ENCODE measurements around the gene OSBPL5. TPM values are rescaled to one million over a fixed set of nuclear protein-coding genes. Genes with fewer than 3 reads are reported as not detected.

Gene OSBPL5
- total RNA-seq, 1 experiment from 2014 or later = 51.4 TPM

- CTCF ChIA-PET = no interaction called here
Measured at GRCh38 chr11:3165916-3166267, 782 bp upstream of the OSBPL5 start.

DNA sequence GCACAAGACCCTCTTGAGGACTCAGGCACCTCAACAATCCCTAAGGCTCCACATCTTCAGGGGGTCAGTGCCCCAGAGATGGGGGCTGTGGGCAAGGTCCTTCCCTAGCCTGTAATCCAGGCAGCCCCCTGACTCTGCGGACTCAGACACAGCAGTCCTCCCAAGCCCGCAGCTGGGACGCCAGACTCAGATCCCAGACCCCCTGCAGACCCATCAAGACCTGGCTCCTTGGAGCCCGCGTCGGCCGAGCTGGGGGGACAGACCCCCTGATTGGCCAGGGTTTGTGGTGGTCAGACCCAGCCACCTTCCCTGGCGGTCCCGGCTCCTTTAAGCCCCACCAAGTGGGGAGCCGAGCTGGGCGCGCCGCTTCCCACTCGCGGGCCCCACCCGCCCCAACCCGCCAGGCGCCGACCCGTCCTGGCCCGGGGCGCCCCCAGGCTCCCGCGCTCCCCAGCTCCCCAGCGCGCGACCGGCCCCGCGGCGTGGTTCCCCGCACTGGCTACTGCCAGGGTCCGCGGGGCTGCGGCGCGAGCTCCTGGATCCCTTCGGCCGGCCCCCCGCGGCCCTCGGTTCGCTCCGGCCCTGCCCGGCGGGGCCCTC, 458 bp downstream of the OSBPL5 start:
- H3K27ac ChIP-seq (ENCODE audit: low read length) = no peak overlapping the region
- ATAC-seq = peak; percentile 26
- H4K20me1 ChIP-seq (ENCODE audit: low read length) = no peaks in the 10 kb centered on the region
- H3K9me3 ChIP-seq (ENCODE audit: low read length) = no peaks in the 10 kb centered on the region
- no peaks in the 10 kb centered on the region for H3K36me3 ChIP-seq (ENCODE audit: low read depth, low read length)
- peak overlapping the region; percentile 96 for H3K4me2 ChIP-seq (ENCODE audit: low read length)
- no TSS peak for BruUV-seq (replicated peaks)
- intact Hi-C loops (cut with micrococcal nuclease) = loop anchor here (2.0 to 10.0 kb wide), 2 partner anchors 68 to 210 kb away; partner anchors contain the start of gene ZNF195
- H3K79me2 ChIP-seq (ENCODE audit: low read length) = peaks cover 7% of the 10 kb centered on the region
- no peak overlapping the region for H2AFZ ChIP-seq (ENCODE audit: low read length)
- ChIA-PET CTCF (no interaction called here), POLR2A (ENCODE audit: unreplicated experiment) (no interaction called here)
- no peaks in the 10 kb centered on the region for H3K27me3 ChIP-seq (ENCODE audit: low read length)
- peak overlapping the region; percentile 53 for H3K9ac ChIP-seq (ENCODE audit: low read length)
- no peaks in the 10 kb centered on the region for H3K9me2 ChIP-seq (replicated peaks; ENCODE audit: low read length)
- TF ChIP-seq EZH2phosphoT487 (IDR thresholded peaks at IDR 0.05; ENCODE audit: borderline replicate concordance, low read length) (no peak), CTCF (conservative IDR thresholded peaks at IDR 0.05; ENCODE audit: low read depth, low read length) (no peak), EZH2 (IDR thresholded peaks at IDR 0.05; ENCODE audit: low read length, unreplicated experiment) (no peak)
- H3F3A ChIP-seq (ENCODE audit: low read length, unreplicated experiment) = no peaks in the 10 kb centered on the region
- peaks cover 8% of the 10 kb centered on the region; the same call in 1 of the 2 replicates for H3K4me1 ChIP-seq (ENCODE audit: insufficient read depth, low read length)
- H3K4me3 ChIP-seq (ENCODE audit: low read length) = peak overlapping the region; percentile 77
- DNase-seq = no peak

More at GRCh38 chr11:3165916-3166267, 782 bp upstream of the OSBPL5 start:
- no peak overlapping the region for H3K27ac ChIP-seq (ENCODE audit: low read length)
- H3K4me3 ChIP-seq (ENCODE audit: low read length) = no peak overlapping the region; the same call in 1 of the 2 replicates
- TF ChIP-seq EZH2 (IDR thresholded peaks at IDR 0.05; ENCODE audit: low read length, unreplicated experiment) = no peak
- TF ChIP-seq CTCF (conservative IDR thresholded peaks at IDR 0.05; ENCODE audit: low read depth, low read length) = no peak
- no peak for TF ChIP-seq EZH2phosphoT487 (IDR thresholded peaks at IDR 0.05; ENCODE audit: borderline replicate concordance, low read length)
- peak overlapping the region; percentile 83; the same call in 1 of the 2 replicates for H2AFZ ChIP-seq (ENCODE audit: low read length)
- no peaks in the 10 kb centered on the region for H3F3A ChIP-seq (ENCODE audit: low read length, unreplicated experiment)
- no peak for ATAC-seq
- no peak for DNase-seq
- intact Hi-C loops (cut with micrococcal nuclease) = loop anchor here (2.0 to 10.0 kb wide), 2 partner anchors 69 to 209 kb away; partner anchors contain the start of gene ZNF195
- H3K79me2 ChIP-seq (ENCODE audit: low read length) = peaks cover 7% of the 10 kb centered on the region
- H3K27me3 ChIP-seq (ENCODE audit: low read length) = no peaks in the 10 kb centered on the region
- H3K36me3 ChIP-seq (ENCODE audit: low read depth, low read length) = no peaks in the 10 kb centered on the region
- no TSS peak for BruUV-seq (replicated peaks)
- no peaks in the 10 kb centered on the region for H3K9me3 ChIP-seq (ENCODE audit: low read length)
- peaks cover 15% of the 10 kb centered on the region; the same call in 1 of the 2 replicates for H3K4me1 ChIP-seq (ENCODE audit: insufficient read depth, low read length)
- peak overlapping the region; percentile 90 for H3K4me2 ChIP-seq (ENCODE audit: low read length)
- no peaks in the 10 kb centered on the region for H3K9me2 ChIP-seq (replicated peaks; ENCODE audit: low read length)
- no peaks in the 10 kb centered on the region for H4K20me1 ChIP-seq (ENCODE audit: low read length)
- H3K9ac ChIP-seq (ENCODE audit: low read length) = no peak overlapping the region
- POLR2A ChIA-PET (ENCODE audit: unreplicated experiment) = no interaction called here

- CTCF ChIA-PET = no interaction called here
- peaks cover 7% of the 10 kb centered on the region for H3K79me2 ChIP-seq (ENCODE audit: low read length)
Measured at GRCh38 chr11:3164138-3164551, 965 bp downstream of the OSBPL5 start.

More at GRCh38 chr11:3164138-3164551, 965 bp downstream of the OSBPL5 start:
- H3K27ac ChIP-seq (ENCODE audit: low read length) = no peak overlapping the region
- H3K36me3 ChIP-seq (ENCODE audit: low read depth, low read length) = no peaks in the 10 kb centered on the region
- intact Hi-C loops (cut with micrococcal nuclease) = loop anchor here (2.0 to 10.0 kb wide), 2 partner anchors 67 to 211 kb away; partner anchors contain the start of gene ZNF195
- H3K27me3 ChIP-seq (ENCODE audit: low read length) = no peaks in the 10 kb centered on the region
- POLR2A ChIA-PET (ENCODE audit: unreplicated experiment) = no interaction called here
- no peak overlapping the region for H2AFZ ChIP-seq (ENCODE audit: low read length)
- H4K20me1 ChIP-seq (ENCODE audit: low read length) = no peaks in the 10 kb centered on the region
- no peak for DNase-seq
- H3K9me2 ChIP-seq (replicated peaks; ENCODE audit: low read length) = no peaks in the 10 kb centered on the region
- ATAC-seq = no peak
- no TSS peak for BruUV-seq (replicated peaks)
- TF ChIP-seq EZH2 (IDR thresholded peaks at IDR 0.05; ENCODE audit: low read length, unreplicated experiment) (no peak), EZH2phosphoT487 (IDR thresholded peaks at IDR 0.05; ENCODE audit: borderline replicate concordance, low read length) (no peak), CTCF (conservative IDR thresholded peaks at IDR 0.05; ENCODE audit: low read depth, low read length) (no peak)
- H3K9me3 ChIP-seq (ENCODE audit: low read length) = no peaks in the 10 kb centered on the region
- peaks cover 4% of the 10 kb centered on the region; the same call in 1 of the 2 replicates for H3K4me1 ChIP-seq (ENCODE audit: insufficient read depth, low read length)
- H3K4me2 ChIP-seq (ENCODE audit: low read length) = peak overlapping the region; percentile 96
- peak overlapping the region; percentile 53 for H3K9ac ChIP-seq (ENCODE audit: low read length)
- no peaks in the 10 kb centered on the region for H3F3A ChIP-seq (ENCODE audit: low read length, unreplicated experiment)
- H3K4me3 ChIP-seq (ENCODE audit: low read length) = peak overlapping the region; percentile 77
